AG04450 (cell line): ENCODE results near the gene TTC34. TPM values are rescaled to one million over a fixed set of nuclear protein-coding genes. Genes with fewer than 3 reads are reported as not detected.

Source experiments
- CTCF ChIA-PET: fragments of 300-600, 350-600 bp; formaldehyde crosslinking; extraction: SDS; loops from one replicate; lab custom pipeline; 2022; ENCODE audit warnings: antibody characterized with exemption, inconsistent platforms; lab: Charles Lee
- POLR2A ChIA-PET: fragments of 350-600 bp; formaldehyde crosslinking; extraction: SDS; loops from one replicate; lab custom pipeline; 2021; ENCODE audit warnings: antibody characterized with exemption, inconsistent platforms; lab: Yijun Ruan, JAX
- DNase-seq: peaks from one replicate; pipeline ENCODE4 v3.0.0-alpha.2; 2011; ENCODE audit warnings: low read depth, low spot score
- H3K27ac ChIP-seq: one replicate; pipeline ENCODE4 v1.5.1; 2012; ENCODE audit warnings: low read depth, low read length, control low read depth
- H3K27me3 ChIP-seq: one replicate; pipeline ENCODE4 v1.6.0; 2012; ENCODE audit warnings: low read length; ENCODE audit not compliant: control insufficient read depth, insufficient read depth
- H3K4me3 ChIP-seq: 2 replicates; pipeline ENCODE4 v1.5.1; 2011; ENCODE audit warnings: mild to moderate bottlenecking, low read depth, low read length, control low read depth
- H3K9me3 ChIP-seq: 2 replicates; pipeline ENCODE4 v1.5.1; 2012; ENCODE audit warnings: low read length; ENCODE audit not compliant: control insufficient read depth, insufficient read depth
- CTCF ChIP-seq: IDR thresholded peaks from 2 replicates; pipeline ENCODE4 v1.5.1; 2011; ENCODE audit warnings: low read depth, low read length, control low read depth, inconsistent platforms
- polyA plus RNA-seq: library from polyadenylated mRNA; depleted of rRNA; stranded (reverse); fragments of >200 nt; gene quantifications from 2 replicates; pipeline ENCODE4 v1.2.3, GENCODE V29; 2011; rRNA removed

TTC34 gene
- polyA plus RNA-seq, 1 experiment, result 0.06 TPM

- no peak for DNase-seq
- no peaks in the 10 kb centered on the region; the same call in 1 of the 2 replicates for H3K9me3 ChIP-seq
- CTCF ChIA-PET, result interaction anchor here (0.5 kb wide), 2 partner anchors 193 to 1275 kb away, joined by 3 to 6 read pairs; no protein-coding TSS in a partner anchor
- no peak overlapping the region for H3K27ac ChIP-seq
- no peak for TF ChIP-seq CTCF
- POLR2A ChIA-PET, result no interaction called here
- no peaks in the 10 kb centered on the region for H3K27me3 ChIP-seq
- peak overlapping the region; percentile 78 for H3K4me3 ChIP-seq
Measured at GRCh38 chr1:2587071-2587859, 214.2 kb downstream of the TTC34 start.

GRCh38 chr1:2586154-2587070, 215.1 kb downstream of the TTC34 start, which contains the start of gene PRXL2B:
TSS of gene PRXL2B (plus strand) at chr1:2586777. CDS start at chr1:2586886, 109 bp downstream.
- Histone ChIP-seq H3K27me3 (no peaks in the 10 kb centered on the region), H3K9me3 (no peaks in the 10 kb centered on the region; the same call in 1 of the 2 replicates), H3K4me3 (peak within 1 kb of the TSS; percentile 80), H3K27ac (peak within 1 kb of the TSS; percentile 75)
- TF ChIP-seq CTCF, result no peak
- ChIA-PET CTCF (interaction anchor here (0.6 to 2.0 kb wide), 5 partner anchors 31 to 1138 kb away, joined by 3 to 6 read pairs (median 4); partner anchors contain the start of gene TNFRSF14), POLR2A (interaction anchor here (0.6 to 1.8 kb wide), 4 partner anchors 30 to 673 kb away, joined by 3 to 6 read pairs (median 4); partner anchors contain the start of gene TNFRSF14)
- DNase-seq, result peak; percentile 97

Other genes with a start within 250 kb of the TTC34 start
- gene TNFRSF14, start 245.3 kb downstream of the TTC34 start, polyA plus RNA-seq, result 5.4 and 7.9 TPM in 2 replicates
- 10.2 and 14.3 TPM in 2 replicates for gene PRXL2B, start 214.9 kb downstream of the TTC34 start, polyA plus RNA-seq
- 0.10 and 0.21 TPM in 2 replicates for gene MMEL1, start 168.7 kb downstream of the TTC34 start, polyA plus RNA-seq
- gene ACTRT2, start 219.8 kb upstream of the TTC34 start, polyA plus RNA-seq, result not detected in 2 replicates